ENCODE measurements around the gene TNNI3.

GRCh38 chr19:55158848-55159749 is 1.6 kb upstream of the TNNI3 start:
- TF ChIP-seq CTCF (IDR thresholded peaks at IDR 0.05; ENCODE audit: low read depth, low read length) (no peak), EZH2phosphoT487 (IDR thresholded peaks at IDR 0.05; ENCODE audit: low read depth) (no peak)

Data from OCI-LY3 (cell line).